Kidney (tissue), 14 donors: Measurements from ENCODE around the gene ST6GALNAC6. TPM values are rescaled to one million over a fixed set of nuclear protein-coding genes. Genes with fewer than 3 reads are reported as not detected.

Source experiments
- DNase-seq, 5 donors: peaks; one replicate each; pipeline ENCODE4 v3.0.0-alpha.2; 2013 to 2020
- FAIRE-seq: peaks from 2 replicates; lab custom pipeline; 2012; peaks lifted over from hg19 to GRCh38; lab: Jason Lieb, UNC
- H3K27ac ChIP-seq, 2 donors: one replicate each; pipeline ENCODE4 v1.7.0; 2013; ENCODE audit warnings: low read depth in 2 of 2, low read length in 2 of 2, inconsistent platforms in 1 of 2
- H3K27me3 ChIP-seq: one replicate; pipeline ENCODE4 v1.7.1; 2013; ENCODE audit warnings: low read length, inconsistent platforms; ENCODE audit not compliant: control insufficient read depth, insufficient read depth
- H3K36me3 ChIP-seq, 3 donors: one replicate each; pipeline versions ENCODE4 v1.7.0 to v1.7.1; 2013; ENCODE audit warnings: low read length in 3 of 3, control low read depth in 1 of 3, inconsistent platforms in 1 of 3; ENCODE audit not compliant: insufficient read depth in 3 of 3, control insufficient read depth in 2 of 3
- H3K4me1 ChIP-seq, 3 donors: one replicate each; pipeline versions ENCODE4 v1.7.0 to v1.7.1; 2013; ENCODE audit warnings: low read length in 3 of 3, inconsistent platforms in 1 of 3, low read depth in 1 of 3; ENCODE audit not compliant: control insufficient read depth in 2 of 3, insufficient read depth in 2 of 3
- H3K4me3 ChIP-seq, 3 donors: one replicate each; pipeline versions ENCODE4 v1.7.0 to v1.8.1; 2013; ENCODE audit warnings: low read length in 3 of 3, control low read depth in 1 of 3, inconsistent platforms in 1 of 3
- H3K9ac ChIP-seq, 3 donors: one replicate each; pipeline versions ENCODE4 v1.7.0 to v1.7.1; 2013; ENCODE audit warnings: low read length in 3 of 3, control low read depth in 1 of 3, inconsistent platforms in 1 of 3
- H3K9me3 ChIP-seq, 3 donors: one replicate each; pipeline versions ENCODE4 v1.7.0 to v1.7.1; 2013; ENCODE audit warnings: low read length in 3 of 3, control low read depth in 1 of 3, inconsistent platforms in 1 of 3; ENCODE audit not compliant: control insufficient read depth in 2 of 3, insufficient read depth in 1 of 3
- CTCF ChIP-seq: IDR thresholded peaks from 3 replicates; pipeline ENCODE4 v1.5.1; 2012; ENCODE audit warnings: mild to moderate bottlenecking, moderate library complexity, borderline replicate concordance; ENCODE audit not compliant: insufficient read depth; ENCODE audit errors: extremely low read depth
- intact Hi-C: fragments of 100-400 bp; cut with DNase I; formaldehyde crosslinking; loops from one replicate; pipeline ENCODE4 v1.11.1; 2022
- polyA plus RNA-seq: library from polyadenylated mRNA; stranded (reverse); fragments of 350-450 nt; fragmentation: Illumina TruSeq; extraction: RNeasy Lipid Tissue Mini Kit (QIAGEN cat#74804); gene quantifications from one replicate; pipeline ENCODE4 v1.2.3, GENCODE V29; 2014; ENCODE audit warnings: low read depth, low replicate concordance; ENCODE audit not compliant: insufficient read depth
- total RNA-seq: library from RNA; stranded (reverse); fragmentation: NEBNext Ultra II Directional; extraction: Animal tissue kit (Norgen Biotek cat#: 25700); gene quantifications from one replicate; pipeline ENCODE4 v1.2.1, GENCODE V29; 2021
- donor health status: control.
- donor health status: control.
- donor health status: control.
- donor health status: control.
- donor health status: control.
- donor health status: DM: yes; HTN: yes; CAD: no.
- donor health status: Normal renal cell carcinoma (clear cell type).

ST6GALNAC6 gene
- total and polyA plus RNA-seq, 2 donors from 2014 or later: 74.6 to 75.0 TPM

- Histone ChIP-seq H3K9me3 (peaks cover 0 to 6% (median 0%) of the 10 kb centered on the region in 3 donors), H3K9ac (peak overlapping the region in 2 of 3 donors; percentile 0 to 66), H3K27ac (peak overlapping the region; percentile 67 to 84), H3K27me3 (no peaks in the 10 kb centered on the region), H3K36me3 (peaks cover 0 to 16% (median 0%) of the 10 kb centered on the region in 3 donors), H3K4me1 (peaks cover 0 to 21% (median under 1%) of the 10 kb centered on the region in 3 donors), H3K4me3 (peak overlapping the region in 2 of 3 donors; percentile 47 to 81)
- no peak for TF ChIP-seq CTCF
- FAIRE-seq: no peak
- DNase-seq: no peak
- intact Hi-C loops: no loop called here
Observed at GRCh38 chr9:127850286-127850830, 49.0 kb downstream of the ST6GALNAC6 start.

- Histone ChIP-seq H3K4me1 (peaks cover 2 to 22% (median 3%) of the 10 kb centered on the region in 3 donors), H3K4me3 (peak overlapping the region in 2 of 3 donors; percentile 47 to 81)
- FAIRE-seq: no peak
Observed at GRCh38 chr9:127848756-127849504, 50.5 kb downstream of the ST6GALNAC6 start.

GRCh38 chr9:127847833-127848755 is 51.3 kb downstream of the ST6GALNAC6 start:
- peak overlapping the region in 1 of 3 donors; percentile 46 for H3K9ac ChIP-seq
- H3K4me3 ChIP-seq: peak overlapping the region in 1 of 3 donors; percentile 81
- no peak for DNase-seq
- FAIRE-seq: no peak
- H3K27me3 ChIP-seq: no peaks in the 10 kb centered on the region
- peak overlapping the region; percentile 90 to 91 for H3K27ac ChIP-seq
- intact Hi-C loops: no loop called here
- H3K4me1 ChIP-seq: peaks cover 2 to 19% (median 3%) of the 10 kb centered on the region in 3 donors
- no peak for TF ChIP-seq CTCF
- H3K9me3 ChIP-seq: peaks cover 0 to 6% (median 0%) of the 10 kb centered on the region in 3 donors
- peaks cover 0 to 18% (median 0%) of the 10 kb centered on the region in 3 donors for H3K36me3 ChIP-seq

More at GRCh38 chr9:127848756-127849504, 50.5 kb downstream of the ST6GALNAC6 start:
- no peaks in the 10 kb centered on the region for H3K27me3 ChIP-seq
- H3K9me3 ChIP-seq: peaks cover 0 to 6% (median 0%) of the 10 kb centered on the region in 3 donors
- peak overlapping the region; percentile 84 to 90 for H3K27ac ChIP-seq
- intact Hi-C loops: no loop called here
- no peak for DNase-seq
- TF ChIP-seq CTCF: no peak
- H3K9ac ChIP-seq: peak overlapping the region in 1 of 3 donors; percentile 66
- H3K36me3 ChIP-seq: peaks cover 0 to 16% (median 0%) of the 10 kb centered on the region in 3 donors
